ENCODE data around the gene SIRPB2.

The SIRPB2 gene

GRCh38 chr20:1460275-1460674, 30.9 kb downstream of the SIRPB2 start:
- H3K4me3 ChIP-seq (ENCODE audit: low read length) = no peak overlapping the region
- TF ChIP-seq CTCF (conservative IDR thresholded peaks at IDR 0.05; ENCODE audit: low read depth, low read length) = no peak
- no peak for DNase-seq (ENCODE audit: low read depth)

- no peak overlapping the region for H3K4me3 ChIP-seq (ENCODE audit: low read length)
- DNase-seq (ENCODE audit: low read depth) = no peak
- TF ChIP-seq CTCF (conservative IDR thresholded peaks at IDR 0.05; ENCODE audit: low read depth, low read length) = no peak
Measured at GRCh38 chr20:1457992-1458391, 33.2 kb downstream of the SIRPB2 start.

- DNase-seq (ENCODE audit: low read depth) = no peak
- no peak overlapping the region for H3K4me3 ChIP-seq (ENCODE audit: low read length)
- TF ChIP-seq CTCF (conservative IDR thresholded peaks at IDR 0.05; ENCODE audit: low read depth, low read length) = no peak
Measured at GRCh38 chr20:1456300-1456699, 34.9 kb downstream of the SIRPB2 start.

- no peak for DNase-seq (ENCODE audit: low read depth)
- no peak overlapping the region for H3K4me3 ChIP-seq (ENCODE audit: low read length)
- TF ChIP-seq CTCF (conservative IDR thresholded peaks at IDR 0.05; ENCODE audit: low read depth, low read length) = no peak
Measured at GRCh38 chr20:1450926-1451491, 40.2 kb downstream of the SIRPB2 start.

GRCh38 chr20:1449370-1449769, 41.9 kb downstream of the SIRPB2 start:
- DNase-seq (ENCODE audit: low read depth) = no peak
- H3K4me3 ChIP-seq (ENCODE audit: low read length) = no peak overlapping the region
- no peak for TF ChIP-seq CTCF (conservative IDR thresholded peaks at IDR 0.05; ENCODE audit: low read depth, low read length)

- no peak overlapping the region for H3K4me3 ChIP-seq (ENCODE audit: low read length)
- TF ChIP-seq CTCF (conservative IDR thresholded peaks at IDR 0.05; ENCODE audit: low read depth, low read length) = no peak
- DNase-seq (ENCODE audit: low read depth) = no peak
Measured at GRCh38 chr20:1448081-1448620, 43.1 kb downstream of the SIRPB2 start.

- no peak for TF ChIP-seq CTCF (conservative IDR thresholded peaks at IDR 0.05; ENCODE audit: low read depth, low read length)
- no peak overlapping the region for H3K4me3 ChIP-seq (ENCODE audit: low read length)
- DNase-seq (ENCODE audit: low read depth) = no peak
Measured at GRCh38 chr20:1446536-1446935, 44.7 kb downstream of the SIRPB2 start.
